CD14-positive monocyte (primary cell): Measurements from ENCODE around the gene XYLT1. TPM values are rescaled to one million over a fixed set of nuclear protein-coding genes. Genes with fewer than 3 reads are reported as not detected.

ENCODE experiments used
- DNase-seq, 3 donors: peaks; one replicate each; pipeline ENCODE4 v3.0.0-alpha.2; 2011 to 2022
- H2AFZ ChIP-seq: 2 replicates; pipeline ENCODE4 v1.6.0; 2012; ENCODE audit warnings: mild to moderate bottlenecking, low read depth, low read length, inconsistent platforms; ENCODE audit not compliant: insufficient read depth, poor library complexity, severe bottlenecking
- H3K27ac ChIP-seq, 2 donors: 1 replicate in 1 of 2; 2 replicates in 1 of 2; pipeline ENCODE4 v1.5.1; 2012 to 2013; ENCODE audit warnings: low read length in 2 of 2, control low read depth in 1 of 2, inconsistent platforms in 1 of 2, low read depth in 1 of 2, mild to moderate bottlenecking in 1 of 2
- H3K27me3 ChIP-seq, 2 donors: one replicate each; pipeline versions ENCODE4 v1.6.0 to v1.6.1; 2011 to 2013; ENCODE audit warnings: low read length in 2 of 2; ENCODE audit not compliant: control insufficient read depth in 2 of 2, insufficient read depth in 2 of 2
- H3K36me3 ChIP-seq, 2 donors: replicated peaks in 1 of 2; 1 replicate in 1 of 2; 2 replicates in 1 of 2; pipeline versions ENCODE4 v1.5.1 to v1.6.1; 2012 to 2013; ENCODE audit warnings: low read length in 2 of 2, control low read depth in 1 of 2, inconsistent platforms in 1 of 2, mild to moderate bottlenecking in 1 of 2; ENCODE audit not compliant: insufficient read depth in 2 of 2, control insufficient read depth in 1 of 2
- H3K4me1 ChIP-seq, 2 donors: 1 replicate in 1 of 2; 2 replicates in 1 of 2; pipeline versions ENCODE4 v1.5.1 to v1.6.1; 2012 to 2013; ENCODE audit warnings: low read length in 2 of 2, control low read depth in 1 of 2, inconsistent platforms in 1 of 2, mild to moderate bottlenecking in 1 of 2, moderate library complexity in 1 of 2; ENCODE audit not compliant: insufficient read depth in 2 of 2, control insufficient read depth in 1 of 2
- H3K4me2 ChIP-seq: replicated peaks from 2 replicates; pipeline ENCODE3; 2012; ENCODE audit warnings: low read length, moderate library complexity, mild to moderate bottlenecking; ENCODE audit not compliant: poor library complexity, severe bottlenecking; ENCODE audit errors: extremely low read depth
- H3K4me3 ChIP-seq, 3 experiments: fragments of 200-600 bp in 1 of 3; sonication (generic) in 1 of 3; replicated peaks in 1 of 3; 1 replicate in 2 of 3; 2 replicates in 1 of 3; pipeline ENCODE4 v1.5.1; 2011 to 2013; ENCODE audit warnings: low read length in 3 of 3, mild to moderate bottlenecking in 3 of 3, control low read depth in 2 of 3, low read depth in 2 of 3, inconsistent platforms in 1 of 3, moderate library complexity in 1 of 3
- H3K79me2 ChIP-seq: 2 replicates; pipeline ENCODE4 v1.6.0; 2012; ENCODE audit warnings: mild to moderate bottlenecking, control low read depth, inconsistent platforms, low read length, moderate library complexity; ENCODE audit not compliant: insufficient read depth
- H3K9ac ChIP-seq: 2 replicates; pipeline ENCODE4 v1.6.0; 2017; ENCODE audit warnings: low read length, mild to moderate bottlenecking; ENCODE audit not compliant: insufficient read depth, poor library complexity, severe bottlenecking
- H3K9me3 ChIP-seq, 2 donors: replicated peaks in 1 of 2; 1 replicate in 1 of 2; 2 replicates in 1 of 2; pipeline versions ENCODE4 v1.5.1 to v1.6.1; 2012 to 2013; ENCODE audit warnings: low read length in 2 of 2, control low read depth in 1 of 2; ENCODE audit not compliant: control insufficient read depth in 1 of 2, insufficient read depth in 1 of 2
- H4K20me1 ChIP-seq: 2 replicates; pipeline ENCODE4 v1.6.0; 2012; ENCODE audit warnings: mild to moderate bottlenecking, low read length, control low read depth, moderate library complexity; ENCODE audit not compliant: insufficient read depth
- H3K27ac Mint-ChIP-seq, 7 donors: one replicate each; pipeline ENCODE4 v1.8.0; 2020; ENCODE audit warnings: mild to moderate bottlenecking in 7 of 7, mixed read lengths in 7 of 7, moderate library complexity in 6 of 7, inconsistent platforms in 2 of 7
- H3K27me3 Mint-ChIP-seq, 3 donors: one replicate each; pipeline ENCODE4 v1.8.0; 2021 to 2022; ENCODE audit warnings: low read depth in 3 of 3, mild to moderate bottlenecking in 3 of 3, mixed read lengths in 3 of 3, moderate library complexity in 3 of 3, inconsistent platforms in 1 of 3
- H3K36me3 Mint-ChIP-seq, 2 donors: one replicate each; pipeline ENCODE4 v1.8.0; 2020; ENCODE audit warnings: mixed read lengths in 2 of 2, inconsistent platforms in 1 of 2, mild to moderate bottlenecking in 1 of 2
- H3K4me1 Mint-ChIP-seq: one replicate; pipeline ENCODE4 v1.8.0; 2020; ENCODE audit warnings: mild to moderate bottlenecking, mixed read lengths
- H3K4me3 Mint-ChIP-seq, 2 donors: one replicate each; pipeline ENCODE4 v1.8.0; 2020; ENCODE audit warnings: mild to moderate bottlenecking in 2 of 2, mixed read lengths in 2 of 2, moderate library complexity in 1 of 2
- H3K9me3 Mint-ChIP-seq, 7 donors: one replicate each; pipeline ENCODE4 v1.8.0; 2020 to 2022; ENCODE audit warnings: mixed read lengths in 7 of 7, mild to moderate bottlenecking in 6 of 7, moderate library complexity in 6 of 7, inconsistent platforms in 2 of 7
- WGBS: methylation state at CpG from one replicate; pipeline ENCODE4 v1.1.5; 2013; ENCODE audit warnings: missing lambda C conversion rate; ENCODE audit not compliant: insufficient coverage; 5-methylcytosine and 5-hydroxymethylcytosine counted together
- intact Hi-C, 2 donors: fragments of 100-400 bp; cut with micrococcal nuclease; formaldehyde crosslinking; loops; one replicate each; pipeline versions ENCODE4 v1.15.0 to v1.15.1; 2023
- polyA plus RNA-seq, 3 donors: library from polyadenylated mRNA; depleted of rRNA in 1 of 3; unstranded in 2 of 3; stranded (reverse) in 1 of 3; fragments of 300-500 nt in 2 of 3; fragments of >200 nt in 1 of 3; fragmentation: Illumina TruSeq in 2 of 3; gene quantifications; 1 replicate in 2 of 3; 2 replicates in 1 of 3; pipeline ENCODE4 v1.2.3, GENCODE V29; 2012 to 2021
- TF ChIP-seq, protein P1 (sequence below): fragments of 200-600 bp; IDR thresholded peaks from one replicate; pipeline ENCODE4 v1.8.0; 2022; ENCODE audit warnings: antibody characterized with exemption, mild to moderate bottlenecking

XYLT1 gene
- polyA plus RNA-seq, 3 donors, result 0.51 to 9.4 (median 1.6) TPM

DNA sequence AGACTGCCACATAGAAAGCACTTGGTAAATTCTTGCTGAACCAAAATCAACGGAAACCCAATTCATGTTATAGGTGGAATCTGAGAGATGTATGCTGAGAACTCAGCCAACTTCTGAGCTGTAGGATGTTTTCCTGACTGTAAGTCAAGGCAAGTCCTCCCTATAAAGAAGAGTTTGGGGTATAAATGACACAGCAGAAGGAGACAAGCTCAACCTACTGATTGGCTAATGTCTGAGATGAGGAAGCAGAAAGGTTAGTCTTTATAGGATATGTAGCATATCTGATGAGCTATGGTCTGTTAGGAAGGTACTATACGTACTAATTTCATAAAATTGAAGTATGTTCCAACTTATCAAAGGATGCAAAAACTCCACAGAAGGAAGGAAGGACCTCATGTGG lies 99.5 kb downstream of the XYLT1 start:
- Histone ChIP-seq H4K20me1 (no peaks in the 10 kb centered on the region), H3K9ac (no peak overlapping the region), H3K27ac (peak overlapping the region in 1 of 2 donors; percentile 96), H3K4me1 (peaks cover 71% of the 10 kb centered on the region in 2 donors), H3K4me2 (no peak overlapping the region), H3K9me3 (no peaks in the 10 kb centered on the region), H3K27me3 (no peaks in the 10 kb centered on the region), H3K79me2 (peaks cover 88% of the 10 kb centered on the region), H2AFZ (no peak overlapping the region), H3K36me3 (no peaks in the 10 kb centered on the region), H3K4me3 (no peak overlapping the region)
- TF ChIP-seq, protein P1, sequence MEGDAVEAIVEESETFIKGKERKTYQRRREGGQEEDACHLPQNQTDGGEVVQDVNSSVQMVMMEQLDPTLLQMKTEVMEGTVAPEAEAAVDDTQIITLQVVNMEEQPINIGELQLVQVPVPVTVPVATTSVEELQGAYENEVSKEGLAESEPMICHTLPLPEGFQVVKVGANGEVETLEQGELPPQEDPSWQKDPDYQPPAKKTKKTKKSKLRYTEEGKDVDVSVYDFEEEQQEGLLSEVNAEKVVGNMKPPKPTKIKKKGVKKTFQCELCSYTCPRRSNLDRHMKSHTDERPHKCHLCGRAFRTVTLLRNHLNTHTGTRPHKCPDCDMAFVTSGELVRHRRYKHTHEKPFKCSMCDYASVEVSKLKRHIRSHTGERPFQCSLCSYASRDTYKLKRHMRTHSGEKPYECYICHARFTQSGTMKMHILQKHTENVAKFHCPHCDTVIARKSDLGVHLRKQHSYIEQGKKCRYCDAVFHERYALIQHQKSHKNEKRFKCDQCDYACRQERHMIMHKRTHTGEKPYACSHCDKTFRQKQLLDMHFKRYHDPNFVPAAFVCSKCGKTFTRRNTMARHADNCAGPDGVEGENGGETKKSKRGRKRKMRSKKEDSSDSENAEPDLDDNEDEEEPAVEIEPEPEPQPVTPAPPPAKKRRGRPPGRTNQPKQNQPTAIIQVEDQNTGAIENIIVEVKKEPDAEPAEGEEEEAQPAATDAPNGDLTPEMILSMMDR, result no peak
- no CpG with 5 or more reads among the region's 2 CpGs for WGBS
- Mint-ChIP-seq H3K27ac (peak overlapping the region; percentile 35 to 99 (median 97)), H3K27me3 (peaks cover 0 to 2% (median 0%) of the 10 kb centered on the region in 3 donors), H3K4me3 (no peak overlapping the region), H3K4me1 (peaks cover 75% of the 10 kb centered on the region), H3K36me3 (peaks cover 12 to 13% of the 10 kb centered on the region in 2 donors), H3K9me3 (no peaks in the 10 kb centered on the region)
- DNase-seq, result peak in 1 of 3 donors; percentile 41
- intact Hi-C loops, result loop anchor here (10.0 kb wide), 2 partner anchors 46 to 104 kb away; partner anchors contain the start of gene XYLT1 (in 1 of the 2)

DNA sequence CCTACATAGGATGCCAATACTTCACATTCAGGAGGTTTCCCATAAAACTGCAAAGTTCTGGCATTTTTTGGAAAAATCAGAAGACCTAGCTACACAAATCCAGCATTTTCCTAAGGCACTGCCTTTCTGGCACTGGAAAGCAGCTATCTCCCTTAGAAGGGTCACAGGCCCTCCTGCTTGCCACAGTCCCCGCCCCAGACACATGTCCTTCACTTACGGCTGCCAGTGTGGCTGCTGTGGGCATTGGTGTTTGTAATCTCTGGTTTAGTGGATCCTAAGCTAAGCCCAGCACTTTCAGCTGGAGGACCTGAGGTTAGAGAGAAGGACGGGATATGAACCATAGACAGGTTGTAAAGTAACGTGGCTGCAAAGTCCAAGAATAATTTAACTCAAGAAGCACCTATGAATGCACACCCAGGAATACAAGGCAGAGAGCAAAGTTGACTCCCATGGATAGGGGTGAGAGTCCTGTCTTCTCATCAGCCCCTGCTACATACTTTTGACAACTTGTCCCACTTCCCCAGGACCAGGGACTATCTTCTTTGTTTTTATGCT lies 100.0 kb downstream of the XYLT1 start:
- TF ChIP-seq, protein P1, result no peak
- Histone ChIP-seq H3K4me3 (no peak overlapping the region), H3K4me2 (no peak overlapping the region), H3K27ac (peak overlapping the region; percentile 88 to 96), H3K4me1 (peaks cover 71% of the 10 kb centered on the region in 2 donors), H3K36me3 (no peaks in the 10 kb centered on the region), H3K9ac (no peak overlapping the region), H2AFZ (no peak overlapping the region), H3K79me2 (peaks cover 88% of the 10 kb centered on the region), H4K20me1 (no peaks in the 10 kb centered on the region), H3K27me3 (no peaks in the 10 kb centered on the region), H3K9me3 (no peaks in the 10 kb centered on the region)
- DNase-seq, result no peak
- H3K4me3 Mint-ChIP-seq, result no peak overlapping the region
- H3K27me3 Mint-ChIP-seq, result no peaks in the 10 kb centered on the region
- H3K9me3 Mint-ChIP-seq, result no peaks in the 10 kb centered on the region
- peak overlapping the region; percentile 95 to 99 (median 98) for H3K27ac Mint-ChIP-seq
- peaks cover 10 to 12% of the 10 kb centered on the region in 2 donors for H3K36me3 Mint-ChIP-seq
- peaks cover 73% of the 10 kb centered on the region for H3K4me1 Mint-ChIP-seq
- intact Hi-C loops, result loop anchor here (10.0 kb wide), 2 partner anchors 46 to 104 kb away; partner anchors contain the start of gene XYLT1 (in 1 of the 2)
- WGBS, result 0% methylated on average over 1 of the region's 4 CpGs
